Dermis microvascular lymphatic vessel endothelial cell (primary cell): ENCODE measurements around the gene ALX3. TPM values are rescaled to one million over a fixed set of nuclear protein-coding genes. Genes with fewer than 3 reads are reported as not detected.
"Not testable (repeated sequence)": the region's sequence is repeated elsewhere in the genome, so short reads cannot be mapped to it uniquely, and the experiment has no call there.

Experiments used
- DNase-seq, 2 donors: peaks; one replicate each; pipeline versions ENCODE4 v3.0.0 to v3.0.0-alpha.2; 2010; ENCODE audit warnings: low read depth in 2 of 2
- total RNA-seq: library from RNA; depleted of rRNA; stranded (reverse); fragments of >200 nt; gene quantifications from 2 replicates; pipeline ENCODE4 v1.2.1, GENCODE V29; 2014

ALX3 gene
- total RNA-seq, 1 donor from 2014 or later = not detected

- no peak for DNase-seq
Observed at GRCh38 chr1:110048240-110048639, 22.2 kb downstream of the ALX3 start.

GRCh38 chr1:110047463-110047862 lies 23.0 kb downstream of the ALX3 start:
- no peak for DNase-seq

- DNase-seq = no peak
Observed at GRCh38 chr1:110043016-110043415, 27.5 kb downstream of the ALX3 start.

- DNase-seq = no peak
Observed at GRCh38 chr1:110040548-110040947, 29.9 kb downstream of the ALX3 start.

- DNase-seq = no peak
Observed at GRCh38 chr1:110039641-110040040, 30.8 kb downstream of the ALX3 start.

- DNase-seq = no peak
Observed at GRCh38 chr1:110038271-110038670, 32.2 kb downstream of the ALX3 start.

GRCh38 chr1:110035236-110035752 lies 35.2 kb downstream of the ALX3 start:
- no peak for DNase-seq

GRCh38 chr1:110034451-110035235 lies 35.8 kb downstream of the ALX3 start, which contains the start of gene STRIP1:
Gene STRIP1 (plus strand): TSS chr1:110034624. CDS start chr1:110034638, 14 bp downstream.
- peak; percentile 96 to 97 for DNase-seq

- DNase-seq = no peak
Observed at GRCh38 chr1:110034040-110034450, 36.4 kb downstream of the ALX3 start.

- no peak for DNase-seq
Observed at GRCh38 chr1:110033421-110033820, 37.1 kb downstream of the ALX3 start.

- no peak for DNase-seq
Observed at GRCh38 chr1:110032327-110032726, 38.1 kb downstream of the ALX3 start.

- not testable (repeated sequence) for DNase-seq
Observed at GRCh38 chr1:110030687-110031086, 39.8 kb downstream of the ALX3 start.

- DNase-seq = no peak
Observed at GRCh38 chr1:110024613-110025012, 45.9 kb downstream of the ALX3 start.

- DNase-seq = no peak
Observed at GRCh38 chr1:110021285-110021684, 49.2 kb downstream of the ALX3 start.

GRCh38 chr1:110019770-110020169 lies 50.7 kb downstream of the ALX3 start:
- DNase-seq = no peak

GRCh38 chr1:110018396-110018795 lies 52.1 kb downstream of the ALX3 start:
- no peak for DNase-seq

- DNase-seq = no peak
Observed at GRCh38 chr1:110017792-110018191, 52.7 kb downstream of the ALX3 start.

- DNase-seq = no peak
Observed at GRCh38 chr1:110012100-110012780, 58.2 kb downstream of the ALX3 start.

- DNase-seq = peak in 1 of 2 donors; percentile 50
Observed at GRCh38 chr1:110011527-110012041, 58.9 kb downstream of the ALX3 start.
